GM19328 (cell line): ENCODE measurements around the gene ERBB3.
"Not testable (repeated sequence)": the region's sequence is repeated elsewhere in the genome, so short reads cannot be mapped to it uniquely, and the experiment has no call there.

Experiments
- ATAC-seq: cut with Tn5 transposase; IDR thresholded peaks from one replicate; pipeline ENCODE4 v1.9.1; 2021; ENCODE audit warnings: mild to moderate bottlenecking, moderate library complexity; ENCODE audit not compliant: unreplicated experiment

ERBB3 gene

DNA sequence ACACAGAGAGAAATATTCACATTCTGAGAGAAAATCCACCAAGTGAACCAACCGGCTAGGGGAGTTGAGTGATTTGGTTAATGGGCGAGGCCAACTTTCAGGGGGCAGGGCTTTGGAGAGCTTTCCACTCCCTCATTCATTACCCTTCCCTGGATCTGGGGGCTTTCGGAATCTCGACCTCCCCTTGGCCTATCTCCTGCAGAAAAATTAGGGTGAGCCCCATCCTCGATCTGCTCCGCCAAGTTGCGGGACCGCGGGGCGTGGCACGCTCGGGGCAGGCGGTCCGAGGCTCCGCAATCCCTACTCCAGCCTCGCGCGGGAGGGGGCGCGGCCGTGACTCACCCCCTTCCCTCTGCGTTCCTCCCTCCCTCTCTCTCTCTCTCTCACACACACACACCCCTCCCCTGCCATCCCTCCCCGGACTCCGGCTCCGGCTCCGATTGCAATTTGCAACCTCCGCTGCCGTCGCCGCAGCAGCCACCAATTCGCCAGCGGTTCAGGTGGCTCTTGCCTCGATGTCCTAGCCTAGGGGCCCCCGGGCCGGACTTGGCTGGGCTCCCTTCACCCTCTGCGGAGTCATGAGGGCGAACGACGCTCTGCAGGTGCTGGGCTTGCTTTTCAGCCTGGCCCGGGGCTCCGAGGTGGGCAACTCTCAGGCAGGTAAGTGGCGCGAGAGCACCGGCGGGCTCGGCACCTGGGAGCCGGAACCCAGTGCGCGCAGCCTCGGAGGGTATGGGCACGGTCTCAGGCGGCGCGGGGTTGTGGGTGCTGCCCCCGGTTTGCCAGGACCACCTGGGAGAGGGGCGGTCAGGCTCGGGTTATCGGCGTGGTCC is at the start of gene ERBB3:
Gene ERBB3 (plus strand): TSS at position 443 of the 833 bp plus-strand sequence. CDS start 136 bp downstream, at position 579.
- no peak for ATAC-seq

DNA sequence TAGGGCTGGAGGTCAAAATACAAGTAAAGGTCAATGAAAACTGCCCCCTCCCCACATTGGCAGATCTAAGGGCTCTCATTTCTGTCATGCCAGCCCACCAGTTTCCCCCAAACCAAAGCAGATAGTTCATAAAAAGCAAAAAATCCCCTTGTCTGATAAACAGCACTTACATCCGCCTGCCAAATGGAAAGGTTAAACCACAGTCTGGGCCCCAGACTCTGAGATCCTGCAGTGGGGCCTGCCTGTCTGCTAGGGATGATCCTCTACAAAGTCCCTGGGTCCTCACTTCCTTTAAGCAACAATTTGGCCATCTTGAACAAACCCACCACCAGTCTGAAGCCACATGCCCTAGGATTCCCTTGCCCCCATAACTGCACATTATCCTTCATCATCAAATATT is 48.0 kb upstream of the ERBB3 start:
- ATAC-seq, result no peak

DNA sequence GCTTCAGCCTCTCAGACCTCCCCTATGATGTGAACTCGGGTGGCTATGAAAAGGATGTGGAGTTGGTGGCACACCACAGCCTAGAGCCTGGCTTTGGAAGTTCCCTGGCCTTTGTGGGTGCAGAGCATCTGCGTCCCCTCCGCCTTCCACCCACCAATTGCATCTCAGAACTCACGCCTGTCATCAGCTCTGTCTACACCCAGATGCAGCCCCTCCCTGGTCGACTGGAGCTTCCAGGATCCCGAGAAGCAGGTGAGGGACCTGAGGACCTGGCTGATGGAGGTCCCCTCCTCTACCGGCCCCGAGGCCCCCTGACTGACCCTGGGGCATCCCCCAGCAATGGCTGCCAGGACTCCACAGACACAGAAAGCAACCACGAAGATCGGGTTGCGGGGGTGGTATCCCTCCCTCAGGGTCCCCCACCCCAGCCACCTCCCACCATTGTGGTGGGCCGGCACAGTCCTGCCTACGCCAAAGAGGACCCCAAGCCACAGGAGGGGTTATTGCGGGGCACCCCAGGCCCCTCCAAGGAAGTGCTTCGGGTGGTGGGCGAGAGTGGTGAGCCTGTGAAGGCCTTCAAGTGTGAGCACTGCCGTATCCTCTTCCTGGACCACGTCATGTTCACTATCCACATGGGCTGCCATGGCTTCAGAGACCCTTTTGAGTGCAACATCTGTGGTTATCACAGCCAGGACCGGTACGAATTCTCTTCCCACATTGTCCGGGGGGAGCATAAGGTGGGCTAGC is 45.2 kb upstream of the ERBB3 start:
- ATAC-seq, result no peak

DNA sequence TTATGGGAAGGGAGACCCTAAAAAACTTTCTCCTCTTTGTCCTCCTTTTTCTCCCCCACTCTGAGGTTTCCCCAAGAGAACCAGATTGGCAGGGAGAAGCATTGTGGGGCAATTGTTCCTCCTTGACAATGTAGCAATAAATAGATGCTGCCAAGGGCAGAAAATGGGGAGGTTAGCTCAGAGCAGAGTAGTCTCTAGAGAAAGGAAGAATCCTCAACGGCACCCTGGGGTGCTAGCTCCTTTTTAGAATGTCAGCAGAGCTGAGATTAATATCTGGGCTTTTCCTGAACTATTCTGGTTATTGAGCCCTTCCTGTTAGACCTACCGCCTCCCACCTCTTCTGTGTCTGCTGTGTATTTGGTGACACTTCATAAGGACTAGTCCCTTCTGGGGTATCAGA is 42.8 kb upstream of the ERBB3 start:
- no peak for ATAC-seq

DNA sequence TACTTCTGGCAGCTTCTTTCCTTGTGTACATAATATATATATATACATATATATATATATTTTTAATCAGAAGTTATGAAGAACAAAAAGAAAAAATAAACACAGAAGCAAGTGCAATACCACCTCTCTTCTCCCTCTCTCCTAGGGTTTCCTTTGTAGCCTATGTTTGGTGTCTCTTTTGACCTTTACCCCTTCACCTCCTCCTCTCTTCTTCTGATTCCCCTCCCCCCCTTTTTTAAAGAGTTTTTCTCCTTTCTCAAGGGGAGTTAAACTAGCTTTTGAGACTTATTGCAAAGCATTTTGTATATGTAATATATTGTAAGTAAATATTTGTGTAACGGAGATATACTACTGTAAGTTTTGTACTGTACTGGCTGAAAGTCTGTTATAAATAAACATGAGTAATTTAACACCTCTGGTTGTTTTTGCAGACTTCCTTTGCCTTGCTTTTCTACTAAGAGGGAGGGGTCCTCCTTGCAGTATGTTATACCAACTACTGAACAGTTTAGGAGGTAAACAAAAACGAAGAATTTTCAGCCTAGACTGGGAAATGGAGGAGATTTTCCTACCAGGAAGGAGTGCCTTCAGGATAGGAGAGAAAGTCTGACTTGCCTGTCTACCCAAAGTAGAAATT is 41.8 kb upstream of the ERBB3 start:
- ATAC-seq, result no peak

DNA sequence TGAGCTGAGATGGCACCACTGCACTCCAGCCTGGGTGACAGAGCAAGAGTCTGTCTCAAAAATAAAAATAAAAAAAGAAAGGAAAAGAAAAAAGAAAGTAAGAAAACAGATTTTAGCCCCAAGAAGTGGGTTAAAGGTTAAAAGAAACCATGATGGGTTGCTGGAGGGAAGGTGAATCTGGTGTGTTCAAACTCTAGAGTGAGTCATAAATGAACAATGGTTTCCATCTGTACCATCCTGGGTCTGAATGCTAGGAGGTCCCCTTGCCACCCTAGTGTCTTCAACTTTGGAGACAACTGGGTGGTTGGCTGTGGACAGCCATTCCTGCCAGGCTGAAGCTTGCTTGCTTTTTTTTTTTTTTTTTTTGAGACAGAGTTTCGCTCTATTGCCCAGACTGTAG is 39.8 kb upstream of the ERBB3 start:
- ATAC-seq, result no peak

DNA sequence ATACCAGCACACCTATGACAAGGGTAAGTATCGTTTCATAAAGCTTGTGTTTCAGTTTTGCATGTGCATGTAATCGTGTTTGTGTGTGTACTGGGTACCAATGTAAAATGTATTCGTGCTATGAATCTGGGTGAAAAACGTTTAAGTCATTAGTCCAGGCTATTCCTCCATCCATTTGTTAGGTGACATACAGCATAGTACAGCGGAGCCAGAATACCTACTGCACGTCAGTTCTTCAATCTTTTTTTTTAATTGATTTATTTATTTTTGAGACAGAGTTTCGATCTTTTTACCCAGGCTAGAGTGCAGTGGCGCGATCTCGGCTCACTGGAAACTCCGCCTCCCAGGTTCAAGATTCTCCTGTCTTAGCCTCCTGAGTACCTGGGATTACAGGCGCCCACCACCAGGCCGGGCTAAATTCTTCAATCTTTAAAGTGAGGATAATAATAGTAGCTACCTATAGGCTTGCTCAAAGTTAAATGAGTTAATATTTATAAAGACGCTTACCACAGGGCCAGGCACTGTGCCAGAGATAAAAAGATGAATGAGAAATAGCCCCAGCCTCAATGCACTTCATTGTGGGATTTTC is 38.9 kb upstream of the ERBB3 start:
- ATAC-seq, result no peak

DNA sequence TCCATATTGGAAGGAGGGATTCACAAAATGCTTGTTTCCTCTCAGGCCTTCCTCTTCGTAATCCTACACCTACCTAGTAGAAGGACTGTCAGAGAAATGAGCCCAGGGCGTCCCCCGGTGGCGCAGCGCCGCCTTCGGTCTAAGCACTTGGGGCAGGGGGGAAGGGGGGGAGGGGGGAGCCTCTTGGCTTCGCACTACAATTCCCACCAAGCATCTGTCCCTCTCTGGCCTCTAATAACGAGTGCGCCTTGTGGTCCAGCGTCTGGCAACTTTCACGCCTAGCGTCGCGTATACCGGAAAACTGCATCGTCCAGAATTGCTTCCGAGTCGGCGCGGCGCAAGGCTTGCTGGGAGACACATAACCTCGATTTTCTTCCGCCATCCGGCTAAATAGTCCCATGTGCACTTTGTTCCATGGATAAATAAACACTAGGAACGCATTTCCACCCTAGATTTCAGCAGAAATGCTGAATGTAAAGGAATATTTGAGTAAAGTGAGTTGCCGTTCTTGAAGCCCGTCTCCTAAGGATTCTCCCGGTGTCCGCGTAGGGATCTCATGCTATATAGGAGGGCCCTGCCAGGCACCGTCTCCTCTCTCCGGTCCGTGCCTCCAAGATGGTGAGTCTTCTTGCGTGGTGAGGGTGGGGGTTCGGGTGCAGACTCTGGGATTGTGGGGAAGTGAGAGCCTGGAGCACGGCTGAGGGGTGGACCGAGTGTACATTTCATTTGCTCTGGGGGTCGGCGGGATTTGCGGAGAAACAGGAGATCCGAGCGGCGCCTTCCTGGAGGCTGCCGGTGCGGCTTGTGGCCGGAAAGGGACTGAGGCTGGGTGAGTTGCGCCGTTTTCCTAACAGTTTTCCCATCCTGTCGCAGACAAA is 38.2 kb upstream of the ERBB3 start, which contains the start of gene RPS26:
Gene RPS26 (plus strand): TSS at position 367 of the 878 bp plus-strand sequence. CDS start 249 bp downstream, at position 616.
- peak; percentile 93 for ATAC-seq

DNA sequence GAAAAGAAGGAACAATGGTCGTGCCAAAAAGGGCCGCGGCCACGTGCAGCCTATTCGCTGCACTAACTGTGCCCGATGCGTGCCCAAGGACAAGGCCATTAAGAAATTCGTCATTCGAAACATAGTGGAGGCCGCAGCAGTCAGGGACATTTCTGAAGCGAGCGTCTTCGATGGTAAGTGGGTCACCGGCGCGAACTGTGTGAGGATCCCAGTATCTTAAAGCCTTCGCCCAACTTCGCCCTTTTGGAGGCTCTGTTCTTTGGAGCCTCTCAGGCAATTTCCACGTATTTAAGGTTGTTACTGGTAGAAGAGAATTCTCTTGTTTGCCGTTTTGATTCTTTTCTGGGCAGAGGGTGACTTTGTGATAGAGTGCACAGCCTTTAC is 37.5 kb upstream of the ERBB3 start:
- not testable (repeated sequence) for ATAC-seq

DNA sequence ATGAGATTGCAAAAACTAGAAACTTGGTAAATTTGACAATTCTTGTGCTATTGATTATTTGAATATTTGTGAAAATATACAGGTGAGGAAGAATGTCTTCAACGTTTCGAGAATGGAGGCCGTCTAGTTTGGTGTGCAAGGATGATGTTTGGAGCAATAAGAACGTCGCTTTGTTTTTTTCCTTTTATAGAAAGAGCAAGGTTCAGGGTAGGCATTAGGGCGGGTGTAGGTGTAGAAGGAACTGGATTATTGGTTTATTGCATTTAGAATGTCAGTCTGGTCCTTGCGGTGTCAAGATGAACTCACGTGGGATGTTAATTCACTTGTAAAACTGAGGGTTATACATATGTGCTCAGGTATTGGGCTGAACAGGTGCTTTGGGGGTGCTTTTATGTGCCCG is 37.1 kb upstream of the ERBB3 start:
- ATAC-seq, result no peak

DNA sequence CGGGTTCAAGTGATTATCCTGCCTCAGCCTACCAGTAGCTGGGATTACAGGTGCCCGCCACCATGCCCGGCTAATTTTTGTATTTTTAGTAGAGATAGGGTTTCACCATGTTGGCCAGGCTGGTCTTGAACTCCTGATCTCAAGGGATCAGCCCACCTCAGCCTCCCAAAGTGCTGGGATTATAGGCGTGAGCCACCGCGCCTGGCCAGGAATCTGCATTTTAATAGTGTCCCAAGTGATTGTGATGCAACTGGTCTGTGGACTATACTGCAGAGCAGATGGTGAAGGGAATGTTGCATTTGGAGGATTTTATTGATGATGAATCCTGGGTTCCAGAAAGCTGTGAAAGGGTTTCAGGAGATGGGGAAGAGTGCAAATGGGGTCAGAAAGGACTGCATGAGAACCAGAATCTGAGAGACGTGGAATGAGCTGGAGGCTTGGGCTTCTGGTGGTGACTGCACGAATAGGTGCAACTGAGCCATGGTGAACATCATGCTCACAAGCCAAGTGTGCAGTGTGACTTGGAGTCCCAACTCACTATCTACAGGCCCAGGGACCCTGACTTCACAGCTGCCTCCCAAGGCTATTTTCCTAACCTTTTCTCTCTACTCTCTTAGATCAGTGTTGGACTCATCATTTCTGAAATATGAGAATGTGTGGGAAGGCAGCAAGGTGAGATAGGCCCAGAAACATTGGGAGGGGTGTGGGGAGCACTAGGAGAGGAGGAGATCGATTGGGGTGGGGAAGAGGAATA is 33.8 kb upstream of the ERBB3 start:
- no peak for ATAC-seq

DNA sequence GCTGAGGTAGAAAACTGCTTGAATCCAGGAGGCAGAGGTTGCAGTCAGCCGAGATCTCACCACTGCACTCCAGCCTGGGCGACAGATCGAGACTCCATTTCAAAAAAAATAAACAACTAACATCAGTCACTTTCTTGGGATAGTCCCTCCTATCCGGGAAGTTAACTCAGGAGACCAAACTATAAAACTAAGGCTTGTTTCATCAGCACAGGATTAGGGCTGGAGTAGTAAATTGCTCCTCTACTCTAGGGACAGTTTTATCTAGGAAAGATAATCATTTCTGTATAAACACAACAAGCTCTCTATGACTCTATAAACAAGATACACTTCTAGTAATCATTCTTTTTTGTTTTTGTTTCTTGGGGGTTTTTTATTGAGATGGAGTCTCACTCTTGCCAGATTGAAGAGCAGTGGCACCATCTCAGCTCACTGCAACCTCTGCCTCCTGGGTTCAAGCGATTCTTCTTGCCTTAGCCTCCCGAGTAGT is 26.5 kb upstream of the ERBB3 start:
- ATAC-seq, result no peak

DNA sequence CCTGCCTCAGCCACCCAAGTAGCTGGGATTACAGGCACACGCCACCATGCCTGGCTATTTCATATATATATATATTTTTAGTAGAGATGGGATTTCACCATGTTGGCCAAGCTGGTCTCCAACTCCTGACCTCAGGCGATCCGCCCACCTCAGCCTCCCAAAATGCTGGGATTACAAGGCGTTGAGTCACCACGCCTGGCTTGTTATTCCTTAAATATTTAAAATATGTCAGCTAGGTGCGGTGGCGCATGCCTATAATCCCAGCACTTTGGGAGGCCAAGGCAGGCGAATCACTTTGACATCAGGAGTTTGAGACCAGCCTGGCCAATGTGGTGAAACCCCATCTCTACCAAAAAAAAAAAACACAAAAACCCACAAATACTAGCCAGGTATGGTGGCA is 20.0 kb upstream of the ERBB3 start:
- not testable (repeated sequence) for ATAC-seq

DNA sequence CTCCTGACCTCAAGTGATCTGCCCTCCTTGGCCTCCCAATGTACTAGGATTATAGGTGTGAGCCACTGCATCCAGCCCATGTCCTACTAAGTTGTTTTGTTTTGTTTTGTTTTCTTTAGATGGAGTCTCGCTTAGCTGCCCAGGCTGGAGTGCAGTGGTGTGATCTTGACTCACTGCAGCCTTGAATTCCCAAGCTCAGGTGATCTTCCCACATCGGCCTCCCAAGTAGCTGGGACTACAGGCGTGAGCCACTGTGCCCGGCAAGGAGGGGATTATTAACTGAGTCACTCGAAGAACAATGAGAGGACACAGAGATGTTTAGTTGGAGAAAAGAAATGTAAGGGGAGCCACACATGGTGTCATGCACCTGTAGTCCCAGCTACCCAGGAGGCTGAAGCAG is 18.0 kb upstream of the ERBB3 start:
- no peak for ATAC-seq

DNA sequence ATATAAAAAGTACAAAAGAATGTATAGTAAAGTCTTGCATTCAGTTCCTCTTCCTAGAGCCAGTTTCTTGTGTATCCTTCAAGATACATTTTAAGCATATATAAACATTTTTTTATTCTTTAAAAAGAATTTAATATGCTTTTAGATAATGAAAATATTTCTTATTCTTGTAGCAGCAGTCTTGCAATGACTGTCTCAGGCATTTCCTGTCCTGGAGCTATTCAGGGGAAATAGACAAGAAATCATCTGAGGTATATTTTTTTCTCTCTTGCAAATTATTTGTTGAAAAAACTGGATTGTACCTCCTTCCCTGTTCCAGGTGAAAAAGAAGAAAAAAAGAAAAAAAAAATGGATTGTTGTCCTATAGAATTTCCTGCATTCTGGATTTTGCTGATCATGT is 17.0 kb upstream of the ERBB3 start:
- no peak for ATAC-seq

DNA sequence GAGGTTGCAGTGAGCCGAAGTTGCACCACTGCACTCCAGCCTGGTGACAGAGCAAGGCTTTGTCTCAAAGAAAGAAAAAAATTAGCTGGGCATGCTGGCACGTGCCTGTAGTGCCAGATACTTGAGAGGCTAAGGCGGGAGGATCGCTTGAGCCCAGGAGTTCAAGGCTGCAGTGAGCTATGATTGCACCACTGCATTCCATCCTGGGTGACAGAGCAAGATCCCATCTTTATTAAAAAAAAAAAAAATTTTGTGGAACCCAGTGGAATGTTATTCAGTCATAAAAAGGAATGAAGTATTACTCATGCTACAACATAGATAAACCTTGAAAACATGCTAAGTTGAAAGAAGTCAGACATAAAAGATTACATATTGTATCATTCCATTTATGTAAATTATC is 8.3 kb upstream of the ERBB3 start:
- no peak for ATAC-seq

DNA sequence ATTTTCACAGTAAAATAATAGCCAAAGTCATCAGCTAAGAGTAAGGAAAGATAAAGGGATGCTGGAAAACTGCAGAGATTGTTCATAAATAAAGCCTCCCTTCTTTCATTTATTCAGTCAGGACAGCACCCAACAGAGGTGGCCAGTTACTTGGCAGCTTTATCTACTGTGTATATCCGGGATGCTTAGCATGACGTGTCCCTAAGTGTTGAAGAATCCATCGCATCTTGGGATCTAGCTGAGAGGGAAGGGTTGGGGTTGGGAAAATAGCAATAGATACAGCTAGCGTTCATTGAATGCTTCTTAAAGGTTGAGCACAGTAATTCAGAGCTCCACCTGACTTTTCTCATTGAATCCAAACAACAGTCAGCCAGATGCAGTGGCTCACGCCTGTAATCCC is 5.6 kb upstream of the ERBB3 start:
- ATAC-seq, result no peak

DNA sequence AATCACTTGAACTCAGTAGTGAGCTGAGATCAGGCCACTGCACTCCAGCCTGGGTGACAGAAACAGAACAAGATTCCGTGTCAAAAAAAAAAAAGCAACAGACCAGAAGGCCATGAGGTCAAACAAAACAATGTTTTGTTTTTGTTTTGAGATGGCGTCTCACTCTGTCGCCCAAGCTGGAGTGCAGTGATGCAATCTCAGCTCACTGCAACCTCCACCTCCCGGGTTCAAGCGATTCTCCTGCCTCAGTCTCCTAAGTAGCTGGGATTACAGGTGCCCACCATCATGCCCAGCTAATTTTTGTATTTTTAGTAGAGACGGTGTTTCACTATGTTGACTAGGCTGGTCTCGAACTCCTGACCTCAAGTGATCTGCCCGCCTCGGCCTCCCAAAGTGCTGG is 2.0 kb upstream of the ERBB3 start:
- ATAC-seq, result not testable (repeated sequence)

DNA sequence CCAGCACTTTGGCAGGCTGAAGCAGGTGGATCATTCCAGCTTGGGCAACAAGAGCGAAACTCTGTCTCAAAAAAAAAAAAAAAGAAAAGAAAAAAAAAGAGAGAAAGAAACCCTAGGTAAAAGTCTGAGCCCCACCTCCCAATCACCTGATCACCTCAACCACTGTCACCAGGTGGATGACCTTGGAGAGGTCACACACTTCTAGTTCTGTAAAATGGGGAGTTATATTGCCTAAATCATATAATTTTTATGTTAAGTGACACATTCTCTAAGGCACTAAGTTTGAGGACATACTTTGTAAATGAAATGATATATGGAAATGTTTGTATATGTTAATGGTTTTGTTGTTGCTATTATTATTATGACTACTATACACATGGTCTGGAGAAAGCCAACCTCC is 1.5 kb upstream of the ERBB3 start:
- no peak for ATAC-seq
